GM21723 (cell line): ENCODE data around the gene LRIG1.

Experiments used
- ATAC-seq: cut with Tn5 transposase; IDR thresholded peaks from one replicate; pipeline ENCODE4 v1.9.1; 2021; ENCODE audit warnings: mild to moderate bottlenecking, moderate library complexity; ENCODE audit not compliant: unreplicated experiment

LRIG1 gene

DNA sequence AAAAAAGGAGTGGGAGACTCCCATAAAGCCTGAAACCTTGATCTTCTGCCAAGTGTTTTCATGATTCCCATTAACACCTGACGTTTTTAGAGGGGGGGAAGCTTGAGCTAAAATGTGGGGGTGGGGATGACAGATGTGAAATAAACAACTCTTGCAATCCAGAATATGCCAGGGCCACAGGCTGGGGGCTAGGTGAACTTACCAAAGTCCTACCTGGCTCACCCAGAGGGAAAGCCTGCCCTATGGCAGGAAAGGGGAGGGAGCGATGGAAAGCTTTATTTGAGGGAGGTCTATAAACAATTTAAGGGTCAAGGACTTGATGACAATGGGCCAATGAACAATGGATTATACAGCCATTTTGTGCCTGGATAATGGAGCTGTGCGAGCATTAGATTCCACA, 108.3 kb downstream of the LRIG1 start:
- ATAC-seq, result no peak

DNA sequence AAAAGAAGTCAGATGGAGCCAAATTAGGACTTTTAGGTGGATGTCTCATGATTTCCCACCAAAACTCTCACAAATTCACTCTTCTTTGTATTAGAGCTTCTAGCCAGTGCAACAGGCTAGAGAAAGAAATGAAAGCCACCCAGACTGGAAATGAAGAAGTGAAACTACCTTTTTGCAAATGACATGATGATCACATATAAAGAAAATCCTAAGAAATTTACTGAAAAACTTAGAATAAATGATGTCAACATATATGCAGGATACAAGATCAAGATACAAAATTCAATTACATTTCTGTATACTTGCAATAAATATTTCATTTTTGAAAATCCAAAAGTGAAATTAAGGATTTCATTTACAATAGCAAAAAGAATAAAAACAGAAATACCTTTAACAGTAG, 110.8 kb downstream of the LRIG1 start:
- ATAC-seq, result peak; percentile 38

DNA sequence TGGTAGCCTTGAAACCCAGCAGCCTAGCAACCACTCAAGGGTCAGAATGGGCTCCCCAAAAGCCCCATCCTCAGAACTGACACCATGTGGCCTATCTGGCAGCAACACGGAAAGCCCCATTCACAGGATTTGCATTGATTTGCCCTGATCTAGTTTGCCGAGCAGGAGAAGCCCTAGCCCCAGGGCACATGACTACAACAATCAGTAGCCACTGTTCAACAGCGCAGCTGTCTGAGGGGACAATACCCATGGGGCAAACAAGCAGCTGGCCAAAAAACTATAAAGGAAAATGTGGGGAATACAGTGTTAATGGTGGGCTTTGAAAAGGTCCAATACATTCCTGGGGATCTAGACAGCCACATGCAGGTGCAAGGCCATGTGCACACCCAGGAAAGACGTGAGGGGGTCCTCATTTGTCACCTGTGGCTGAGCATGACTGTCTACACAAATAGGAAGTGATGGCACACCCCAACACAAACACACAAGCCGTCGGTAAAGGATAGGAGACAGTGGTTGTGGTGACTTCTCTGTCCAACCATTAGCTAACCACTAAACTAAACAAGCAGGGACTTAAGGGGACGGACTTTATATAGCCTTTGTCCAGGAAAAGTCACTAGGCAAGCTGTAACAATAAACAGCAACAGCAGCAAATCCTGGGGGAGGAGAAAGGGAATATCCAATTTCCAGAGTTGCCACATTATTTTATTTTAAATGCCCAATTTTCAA, 113.7 kb downstream of the LRIG1 start:
- ATAC-seq, result peak; percentile 48

DNA sequence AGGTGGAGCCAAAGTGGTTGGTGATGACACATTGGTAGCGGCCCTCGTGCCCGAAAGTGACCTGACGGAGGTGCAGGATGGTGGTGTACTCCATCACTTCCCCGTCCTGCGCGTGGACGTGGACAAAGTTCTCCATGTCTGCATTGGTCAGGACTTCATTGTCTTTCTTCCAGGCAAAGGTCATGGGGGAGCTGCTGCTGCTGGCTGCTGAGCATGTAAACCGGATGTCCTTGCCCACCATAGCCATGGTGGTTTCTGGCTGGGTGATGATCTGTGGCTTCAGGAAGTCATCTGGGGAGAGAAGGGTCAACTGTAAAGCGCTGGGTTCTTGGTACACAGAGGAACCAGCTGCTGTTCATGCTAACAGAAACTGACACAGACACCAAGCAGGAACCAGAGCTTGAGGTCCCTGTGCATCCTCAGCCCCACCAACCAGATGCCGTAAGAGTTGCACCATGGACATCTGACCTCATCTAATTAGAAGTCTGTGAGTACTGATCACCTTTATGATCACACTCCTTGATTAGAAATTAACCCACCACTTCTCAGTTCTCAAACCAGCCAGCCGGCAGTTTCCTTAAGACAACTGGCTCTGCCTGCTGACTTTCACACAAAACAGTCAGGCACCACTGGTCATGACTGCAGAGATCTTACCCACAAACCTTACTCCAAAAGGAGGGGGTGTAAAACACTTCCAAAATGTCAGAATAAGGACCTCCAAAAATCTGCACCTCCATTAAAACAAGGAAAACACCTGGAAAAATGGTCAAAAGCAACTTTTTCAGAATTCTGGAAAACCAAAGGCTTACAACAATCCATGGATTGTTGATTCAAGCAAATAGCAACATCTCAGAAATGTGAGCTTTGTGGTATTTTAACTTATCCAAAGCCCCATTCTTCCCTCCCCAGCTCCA, 114.6 kb downstream of the LRIG1 start:
- ATAC-seq, result peak; percentile 82

DNA sequence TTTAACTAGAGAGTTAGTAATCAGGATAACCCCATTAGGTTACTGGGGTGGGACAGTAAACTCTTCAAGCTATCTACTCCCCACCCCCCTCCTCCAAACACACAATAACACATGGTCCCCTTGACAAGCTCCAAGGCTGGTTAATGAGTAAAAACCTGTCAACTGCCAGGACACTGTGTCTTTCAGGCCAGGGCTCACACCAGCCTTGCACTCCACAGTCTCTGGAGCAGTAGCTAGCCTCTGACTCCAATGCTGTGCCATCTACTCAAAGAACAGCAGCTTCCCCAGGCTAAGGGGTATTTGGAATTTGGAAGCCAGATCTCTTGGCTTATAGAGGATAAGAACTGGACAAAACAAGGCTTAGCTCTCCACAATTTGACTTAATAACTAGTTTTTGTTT, 115.8 kb downstream of the LRIG1 start:
- ATAC-seq, result no peak

DNA sequence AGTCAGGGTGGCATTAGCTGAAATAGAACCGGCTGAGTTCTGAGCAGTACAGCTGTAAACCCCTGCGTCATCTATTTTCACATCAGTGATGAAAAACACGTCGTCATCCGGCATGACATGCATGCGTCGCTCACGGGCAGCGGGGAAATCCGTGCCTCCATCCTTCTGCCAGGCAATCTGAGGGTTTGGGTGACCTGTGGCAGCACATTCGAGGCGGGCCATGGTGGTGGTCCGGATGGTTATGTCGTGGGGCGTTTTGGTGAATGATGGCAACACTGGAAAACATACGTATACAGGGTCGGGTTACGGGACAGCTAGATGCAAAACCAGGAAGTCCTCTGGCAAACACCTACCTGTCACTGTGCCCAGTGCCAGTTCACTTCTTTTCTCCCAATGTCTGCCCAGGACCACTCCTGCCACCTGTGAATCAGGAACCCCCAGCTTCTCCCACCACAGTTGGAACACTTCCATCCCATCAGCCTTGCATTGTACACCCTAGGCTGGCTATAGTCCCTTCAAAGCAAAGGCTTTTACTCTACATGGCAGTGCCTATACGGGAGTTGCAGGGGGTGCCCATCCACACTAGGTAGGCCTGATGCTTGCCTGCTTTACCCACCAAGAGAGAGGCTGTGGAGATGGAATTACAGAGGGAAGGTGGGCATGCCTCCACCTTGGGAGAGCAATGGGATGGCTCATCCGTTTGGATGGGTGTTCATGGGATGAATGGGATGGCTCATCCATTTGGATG, 116.7 kb downstream of the LRIG1 start:
- ATAC-seq, result no peak

DNA sequence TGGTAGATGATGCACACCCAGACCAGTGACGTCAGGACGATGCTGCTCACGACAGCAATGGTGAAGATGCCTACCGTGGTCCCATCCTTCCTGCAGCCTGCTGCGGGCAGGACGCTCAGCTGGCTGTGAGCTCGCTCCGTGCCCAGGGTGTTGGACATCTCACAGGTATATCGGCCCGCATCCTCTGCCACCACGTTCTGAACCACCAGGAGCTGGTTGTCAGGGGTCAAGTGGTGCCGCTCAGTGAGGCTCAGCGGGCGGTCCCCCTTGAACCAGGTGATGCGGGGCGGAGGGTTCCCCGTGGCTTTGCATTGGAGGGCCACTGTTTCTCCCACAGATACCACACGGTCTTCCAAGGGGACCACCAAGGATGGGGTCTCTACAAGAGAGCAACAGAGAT, 117.8 kb downstream of the LRIG1 start:
- no peak for ATAC-seq

DNA sequence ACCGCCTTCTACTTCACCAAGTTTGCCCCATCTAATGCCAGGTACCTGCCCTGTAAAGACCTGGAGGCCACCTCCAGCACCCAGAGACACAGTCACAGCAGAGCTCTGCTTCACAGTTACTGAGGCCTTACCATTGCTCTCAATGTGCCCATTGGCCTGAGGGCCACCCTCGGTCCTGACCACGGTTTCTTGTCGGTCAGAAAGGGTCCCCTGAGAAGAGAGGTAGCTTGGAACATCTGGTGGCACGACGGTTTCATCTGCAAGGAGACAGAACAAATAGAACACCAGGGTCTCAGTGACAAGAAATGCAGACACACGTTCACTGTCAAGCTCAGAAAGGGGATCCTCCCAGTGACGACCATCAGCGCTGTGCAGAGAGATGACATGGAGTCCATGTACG, 118.7 kb downstream of the LRIG1 start:
- no peak for ATAC-seq

DNA sequence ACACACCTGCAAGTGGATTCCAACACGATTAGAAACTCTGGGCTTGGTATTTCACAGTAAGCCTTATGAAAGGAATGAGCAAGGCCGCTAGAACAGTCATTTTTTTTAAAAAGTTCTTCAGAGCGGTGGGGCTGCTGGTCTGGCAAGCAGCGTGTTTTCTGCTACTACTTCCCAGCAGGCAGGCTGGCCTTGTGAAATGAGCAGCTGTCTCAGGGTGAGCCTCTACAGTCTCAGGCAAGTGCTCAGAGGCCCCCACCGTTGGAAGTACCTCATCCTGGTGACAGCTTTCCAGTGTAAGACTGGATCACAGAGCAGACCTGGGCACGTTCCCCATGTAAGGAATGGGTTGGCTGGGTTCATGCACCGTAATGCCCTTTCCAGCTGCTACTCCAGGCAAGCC, 119.2 kb downstream of the LRIG1 start:
- ATAC-seq, result no peak

DNA sequence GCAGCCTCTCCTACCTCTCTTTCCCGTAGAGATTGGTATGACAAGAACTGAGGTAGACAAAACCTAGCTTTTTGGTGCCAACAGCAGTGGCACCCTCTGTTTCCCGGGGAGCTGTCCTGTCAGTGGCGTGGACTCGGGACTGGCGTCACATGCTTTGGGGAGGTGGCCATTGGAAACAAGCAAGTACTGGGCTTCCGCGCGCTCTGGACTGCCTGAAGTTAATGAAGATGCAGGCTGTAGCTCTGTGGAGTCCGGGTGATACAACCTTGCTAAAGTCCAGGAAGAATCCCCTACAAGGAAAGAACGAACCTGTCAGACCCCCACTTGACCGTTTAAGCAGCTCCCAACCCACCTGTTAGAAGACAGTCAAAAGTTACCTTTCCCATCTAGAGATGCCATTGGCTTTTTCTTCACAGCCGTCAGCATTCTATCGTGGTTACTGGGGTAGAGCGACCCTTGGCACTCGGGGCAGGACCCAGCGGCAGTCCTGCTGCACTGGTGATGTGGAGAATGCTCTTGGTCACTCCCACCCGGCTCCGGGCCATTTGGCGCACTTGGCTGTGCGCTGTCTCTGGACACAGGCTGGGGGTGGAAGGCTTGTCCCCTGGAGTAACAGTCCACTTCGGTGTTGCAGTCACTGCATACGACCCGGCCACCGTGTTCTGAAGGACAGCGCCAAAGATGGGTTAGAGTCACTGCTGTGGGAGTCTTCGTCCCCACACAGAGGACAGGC, 120.5 kb downstream of the LRIG1 start:
- no peak for ATAC-seq

DNA sequence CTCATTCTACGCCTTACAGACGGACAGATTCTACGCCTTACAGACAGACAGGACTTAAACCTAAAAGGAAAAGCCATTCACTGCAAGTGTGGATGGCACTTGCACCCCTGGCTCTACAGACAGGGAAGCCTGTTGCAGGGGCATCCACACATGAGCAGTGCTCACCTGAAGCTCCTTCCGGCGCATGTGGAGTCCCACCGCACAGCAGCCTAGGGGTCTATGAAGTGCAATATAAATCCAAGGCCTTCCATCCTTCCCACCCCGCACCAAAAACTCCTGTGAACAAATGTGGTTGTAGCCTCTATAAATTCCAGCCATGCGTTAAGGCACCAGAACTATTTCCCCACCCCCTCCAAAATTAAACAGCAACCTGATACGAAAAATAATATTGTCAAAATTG, 121.3 kb downstream of the LRIG1 start:
- ATAC-seq, result no peak

DNA sequence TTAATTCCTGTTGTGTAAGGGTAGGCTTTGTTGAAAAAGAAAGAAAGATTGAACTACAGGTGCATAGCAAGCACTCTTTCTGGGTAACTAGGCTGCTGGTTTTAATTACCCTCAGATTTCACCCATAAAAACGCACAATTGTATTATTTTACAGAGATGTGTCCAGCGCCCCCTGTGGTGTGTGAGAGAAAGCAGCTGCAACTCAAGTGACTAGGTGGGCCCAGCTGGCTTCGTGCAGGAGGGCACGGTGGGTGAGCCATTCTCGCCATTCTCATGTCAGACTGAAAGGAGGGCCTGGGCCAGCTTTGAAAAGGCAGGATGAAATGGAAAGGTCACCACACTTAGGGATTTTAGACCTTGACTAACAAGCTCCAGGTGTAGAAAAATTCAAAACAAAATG, 122.6 kb downstream of the LRIG1 start:
- ATAC-seq, result no peak

DNA sequence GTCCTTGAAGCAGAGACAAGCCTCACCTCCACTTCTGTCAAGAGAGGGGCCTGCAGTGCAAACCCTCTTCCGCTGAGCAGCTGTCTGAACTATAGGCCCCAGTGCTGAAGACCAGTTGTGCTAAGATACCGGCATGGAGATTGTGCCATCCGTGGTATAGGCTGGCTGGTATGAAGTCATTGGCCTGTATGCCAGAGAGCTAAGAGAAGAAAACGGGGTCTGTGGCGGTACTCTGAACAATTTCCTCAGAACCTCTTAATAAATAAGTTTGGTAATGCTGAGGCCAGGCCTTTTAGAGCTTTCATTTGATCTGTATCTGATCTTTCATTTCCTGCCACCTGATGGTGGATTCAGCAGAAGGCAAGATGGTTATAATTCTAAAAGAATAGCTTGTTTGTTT, 123.0 kb downstream of the LRIG1 start:
- ATAC-seq, result no peak

DNA sequence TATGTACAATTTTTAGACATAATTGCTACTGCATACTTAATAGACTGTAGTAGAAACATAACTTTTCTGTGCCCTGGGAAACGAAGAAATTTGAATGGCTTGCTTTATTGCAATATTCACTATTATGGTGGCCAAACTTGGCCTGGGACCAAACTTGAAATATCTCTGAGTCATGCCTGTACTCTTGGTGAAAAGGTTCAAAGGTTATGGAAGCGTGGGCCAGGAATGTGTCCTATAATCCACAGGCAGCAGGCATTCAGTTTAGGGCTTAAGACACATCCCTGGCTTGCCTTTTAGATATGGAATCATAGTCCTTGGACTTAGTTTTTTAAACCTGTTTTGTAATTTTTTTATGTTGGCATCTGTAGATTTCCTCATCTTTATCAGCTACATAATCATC, 124.3 kb downstream of the LRIG1 start:
- ATAC-seq, result no peak

DNA sequence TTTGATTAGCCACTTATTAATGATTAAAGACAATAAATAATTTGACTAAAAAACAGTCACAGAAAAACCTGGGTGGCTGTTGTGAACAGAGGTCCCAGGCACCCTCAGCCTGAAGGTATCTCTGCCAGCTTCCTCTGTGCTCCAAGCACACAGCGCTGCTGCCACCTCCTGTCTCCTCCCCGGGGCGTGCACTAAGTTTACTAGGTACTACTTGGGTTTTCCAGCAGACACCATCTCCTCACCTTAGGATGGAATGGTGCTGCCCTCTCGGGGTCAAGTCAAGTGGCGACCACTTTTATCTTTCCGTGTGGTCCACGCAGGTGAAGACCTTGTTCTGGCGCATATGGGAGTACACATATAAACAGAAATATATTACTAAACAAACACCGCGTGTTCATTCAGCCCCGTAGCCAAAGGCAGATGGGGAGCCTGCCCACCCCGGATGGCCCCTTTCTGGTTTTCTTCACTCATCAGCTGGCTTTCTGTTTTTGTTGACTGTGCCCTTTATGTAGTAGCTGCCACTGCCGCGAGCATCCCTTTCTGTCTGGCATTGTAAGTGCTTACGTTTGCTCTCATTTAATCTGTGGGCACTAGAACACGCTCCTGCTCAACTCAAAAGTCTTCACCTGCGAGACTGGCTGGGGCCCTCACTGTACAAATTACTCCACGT, 128.0 kb downstream of the LRIG1 start:
- ATAC-seq, result no peak

DNA sequence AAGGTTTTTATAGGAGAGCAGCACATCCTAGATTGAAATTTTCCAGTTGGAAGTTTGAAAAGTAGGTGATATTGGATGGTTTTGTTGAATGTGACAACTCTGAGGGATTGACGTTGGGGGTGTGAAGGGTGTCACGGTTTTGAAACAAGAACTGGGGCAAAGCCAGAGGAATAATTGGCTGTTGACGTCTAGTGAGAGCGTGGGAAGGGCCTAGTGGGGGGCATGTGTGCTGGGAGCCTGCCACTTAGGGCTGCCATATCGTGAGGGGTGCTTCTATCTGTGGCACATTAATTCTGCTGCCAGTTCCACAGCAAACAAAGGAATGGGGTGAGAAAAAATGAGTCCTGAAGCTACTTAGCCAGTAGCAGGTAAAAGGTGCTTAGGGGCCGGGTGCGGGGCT, 129.4 kb downstream of the LRIG1 start:
- no peak for ATAC-seq

DNA sequence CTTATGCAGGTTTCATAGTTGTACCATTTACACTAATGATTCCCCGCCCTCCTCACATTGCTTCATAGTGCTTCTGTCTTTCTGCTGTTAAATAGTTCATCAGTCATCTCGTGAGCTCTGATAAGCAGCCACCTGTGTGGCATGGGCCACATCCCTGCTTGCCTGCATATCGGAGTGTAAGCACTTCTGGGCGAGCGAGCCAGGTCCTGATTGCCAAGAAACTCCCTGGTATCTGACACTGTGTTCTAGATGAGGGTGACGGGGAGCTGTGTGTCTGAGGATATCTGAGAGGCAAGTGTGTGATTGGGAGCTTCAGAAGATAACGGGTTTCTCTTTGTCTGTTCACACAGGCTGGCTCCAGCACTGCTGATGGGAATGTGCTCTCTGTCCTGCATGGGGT, 130.6 kb downstream of the LRIG1 start:
- no peak for ATAC-seq

DNA sequence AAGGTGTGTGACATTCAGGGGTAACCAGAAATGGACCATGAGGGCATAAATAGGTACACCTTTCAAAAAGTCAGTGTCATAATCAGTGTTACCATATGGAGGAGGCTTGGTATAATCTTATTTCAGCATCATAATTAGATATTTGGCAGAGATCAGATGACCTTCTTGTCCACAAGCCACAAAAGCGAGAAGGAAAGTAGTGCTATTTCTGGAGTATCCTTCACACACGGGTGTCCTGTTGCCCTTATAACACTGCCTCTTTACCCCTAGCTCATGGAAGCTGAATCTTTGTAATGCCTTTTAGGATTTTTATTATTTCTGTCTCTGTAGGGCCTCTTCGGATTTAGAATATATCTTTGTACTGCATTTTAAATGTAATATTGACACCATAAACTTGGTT, 132.8 kb downstream of the LRIG1 start:
- ATAC-seq, result no peak

DNA sequence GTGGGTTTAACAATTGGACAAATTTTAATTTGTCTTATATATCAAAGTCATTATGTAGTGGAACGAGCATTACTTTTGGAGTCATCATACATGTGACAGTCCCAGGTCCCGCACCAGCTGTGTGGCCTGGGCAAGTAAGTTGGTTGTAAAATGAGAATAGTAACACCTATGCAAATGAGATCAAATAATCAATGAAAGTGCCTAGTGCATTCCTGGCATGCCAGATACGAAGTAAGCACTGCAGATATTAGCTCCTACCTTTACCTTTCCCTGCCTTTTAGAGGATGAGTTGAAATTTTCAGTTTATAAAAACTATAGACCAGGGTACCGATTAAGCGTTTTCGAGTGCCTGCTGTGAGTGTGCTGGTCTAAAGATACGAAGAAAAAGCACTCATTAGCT, 134.1 kb downstream of the LRIG1 start:
- ATAC-seq, result no peak

DNA sequence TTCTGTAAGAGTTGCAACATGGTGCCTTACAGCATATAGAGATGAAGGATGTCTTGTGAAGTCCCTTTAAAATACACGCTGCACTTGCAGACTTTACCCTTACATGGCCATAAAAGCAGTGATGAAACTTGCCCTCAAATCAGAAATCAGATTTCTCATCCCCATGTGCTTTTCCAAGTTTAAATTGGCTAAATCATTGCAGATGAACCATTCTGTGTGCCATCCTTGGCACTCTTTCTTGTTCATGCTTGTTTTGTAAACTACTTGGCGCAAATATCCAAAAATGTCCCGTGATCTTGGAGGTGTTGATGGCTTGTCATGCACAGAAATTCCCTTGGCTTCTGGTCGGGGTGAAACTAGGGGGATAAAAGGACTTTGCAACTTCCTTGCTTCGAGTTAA, 135.7 kb downstream of the LRIG1 start:
- ATAC-seq, result no peak
